H1 (cell line): ENCODE measurements around the gene PLA2G4D. TPM values are rescaled to one million over a fixed set of nuclear protein-coding genes. Genes with fewer than 3 reads are reported as not detected.

ENCODE experiments used
- CTCF ChIA-PET: fragments of 300-600 bp; sonication (Branson Sonifier 250); formaldehyde crosslinking; loops from one replicate; lab custom pipeline; 2021; ENCODE audit not compliant: partially characterized antibody; lab: Charles Lee
- POLR2A ChIA-PET: fragments of 300-600 bp; sonication (Branson Sonifier 250); formaldehyde crosslinking; loops from one replicate; lab custom pipeline; 2021; ENCODE audit warnings: inconsistent platforms; ENCODE audit not compliant: partially characterized antibody; lab: Charles Lee
- DNase-seq, 2 experiments: peaks; one replicate each; pipeline versions ENCODE4 v3.0.0 to v3.0.0-alpha.2; 2010 to 2022; ENCODE audit warnings: low spot score in 2 of 2, low read depth in 1 of 2, mixed read lengths in 1 of 2
- FAIRE-seq: peaks from 2 replicates; lab custom pipeline; 2011; peaks lifted over from hg19 to GRCh38; lab: Jason Lieb, UNC
- H2AFZ ChIP-seq: 2 replicates; pipeline ENCODE4 v1.8.1; 2012; ENCODE audit warnings: low read length, inconsistent platforms
- H2AK5ac ChIP-seq: 2 replicates; pipeline ENCODE4 v1.6.1; 2013; ENCODE audit warnings: low read depth, low read length
- H2BK120ac ChIP-seq: replicated peaks from 2 replicates; pipeline ENCODE3; 2013; ENCODE audit warnings: low read depth, low read length, inconsistent platforms
- H2BK12ac ChIP-seq: 2 replicates; pipeline ENCODE4 v1.6.1; 2013; ENCODE audit warnings: low read depth, low read length
- H2BK15ac ChIP-seq: 2 replicates; pipeline ENCODE4 v1.6.1; 2013; ENCODE audit warnings: low read length
- H2BK20ac ChIP-seq: 2 replicates; pipeline ENCODE4 v1.6.1; 2013; ENCODE audit warnings: low read length
- H2BK5ac ChIP-seq: 2 replicates; pipeline ENCODE4 v1.6.1; 2013; ENCODE audit warnings: low read depth, low read length
- H3K14ac ChIP-seq: 2 replicates; pipeline ENCODE4 v1.6.1; 2013; ENCODE audit warnings: inconsistent platforms; ENCODE audit not compliant: insufficient read length
- H3K18ac ChIP-seq: 2 replicates; pipeline ENCODE4 v1.6.1; 2013; ENCODE audit warnings: low read length; ENCODE audit errors: extremely low read depth
- H3K23ac ChIP-seq: 2 replicates; pipeline ENCODE4 v1.6.1; 2013; ENCODE audit warnings: inconsistent platforms; ENCODE audit not compliant: insufficient read length
- H3K23me2 ChIP-seq: 2 replicates; pipeline ENCODE4 v1.6.1; 2013; ENCODE audit warnings: low read depth, low read length
- H3K27ac ChIP-seq: 2 replicates; pipeline ENCODE4 v1.6.1; 2011; ENCODE audit warnings: low read depth, low read length, inconsistent platforms
- H3K27me3 ChIP-seq, 4 experiments: replicated peaks in 1 of 4; 1 replicate in 1 of 4; 2 replicates in 3 of 4; pipeline versions ENCODE4 v1.6.1 to v1.8.1; 2011 to 2013; ENCODE audit warnings: low read length in 3 of 4, mild to moderate bottlenecking in 3 of 4, inconsistent platforms in 2 of 4, mixed read lengths in 2 of 4, moderate library complexity in 1 of 4; ENCODE audit not compliant: control insufficient read depth in 3 of 4, insufficient read depth in 3 of 4; ENCODE audit errors: extremely low read depth in 1 of 4
- H3K36me3 ChIP-seq, 4 experiments: 2 replicates each; pipeline versions ENCODE4 v1.6.1 to v1.8.1; 2011 to 2013; ENCODE audit warnings: mild to moderate bottlenecking in 4 of 4, low read length in 3 of 4, moderate library complexity in 2 of 4, control low read depth in 1 of 4, inconsistent platforms in 1 of 4; ENCODE audit not compliant: insufficient read depth in 4 of 4, control insufficient read depth in 2 of 4
- H3K4ac ChIP-seq: replicated peaks from 2 replicates; pipeline ENCODE3; 2013; ENCODE audit warnings: low read length, low read depth, mixed read lengths, inconsistent platforms; ENCODE audit not compliant: insufficient read length
- H3K4me1 ChIP-seq, 4 experiments: replicated peaks in 1 of 4; 1 replicate in 1 of 4; 2 replicates in 3 of 4; pipeline versions ENCODE4 v1.6.1 to v1.8.1; 2011 to 2013; ENCODE audit warnings: low read length in 3 of 4, inconsistent platforms in 2 of 4, mixed read lengths in 1 of 4; ENCODE audit not compliant: insufficient read depth in 4 of 4, control insufficient read depth in 3 of 4
- H3K4me2 ChIP-seq, 2 experiments: 2 replicates each; pipeline versions ENCODE4 v1.6.1 to v1.8.1; 2011 to 2013; ENCODE audit warnings: low read depth in 2 of 2, low read length in 2 of 2, control low read depth in 1 of 2, inconsistent platforms in 1 of 2, mild to moderate bottlenecking in 1 of 2; ENCODE audit not compliant: insufficient read depth in 1 of 2
- H3K4me3 ChIP-seq, 4 experiments: fragments of 200-600, 300-600 bp in 1 of 4; sonication (generic), shearing (Covaris generic), sonication (Bioruptor Twin) in 1 of 4; 2 replicates each; pipeline versions ENCODE4 v1.5.1 to v1.8.1; 2011 to 2016; ENCODE audit warnings: low read length in 4 of 4, low read depth in 3 of 4, control low read depth in 2 of 4, inconsistent platforms in 2 of 4, mild to moderate bottlenecking in 2 of 4, mixed read lengths in 1 of 4, moderate library complexity in 1 of 4; ENCODE audit not compliant: insufficient read depth in 2 of 4; ENCODE audit errors: extremely low read depth in 1 of 4
- H3K56ac ChIP-seq: replicated peaks from 2 replicates; pipeline ENCODE3; 2013; ENCODE audit warnings: low read depth, mild to moderate bottlenecking, mixed read lengths, low read length, inconsistent platforms; ENCODE audit not compliant: insufficient read length
- H3K79me1 ChIP-seq: 2 replicates; pipeline ENCODE4 v1.6.1; 2013; ENCODE audit warnings: low read depth, low read length, control low read depth
- H3K79me2 ChIP-seq, 2 experiments: 2 replicates each; pipeline versions ENCODE4 v1.6.1 to v1.8.1; 2012 to 2013; ENCODE audit warnings: low read length in 2 of 2, mild to moderate bottlenecking in 2 of 2, inconsistent platforms in 1 of 2; ENCODE audit not compliant: insufficient read depth in 2 of 2, control insufficient read depth in 1 of 2
- H3K9ac ChIP-seq, 4 experiments: replicated peaks in 1 of 4; 1 replicate in 1 of 4; 2 replicates in 3 of 4; pipeline versions ENCODE4 v1.6.1 to v1.8.1; 2011 to 2013; ENCODE audit warnings: low read depth in 3 of 4, low read length in 3 of 4, control low read depth in 2 of 4, mild to moderate bottlenecking in 2 of 4, moderate library complexity in 2 of 4, inconsistent platforms in 1 of 4; ENCODE audit errors: extremely low read depth in 1 of 4
- H3K9me3 ChIP-seq, 2 experiments: 2 replicates each; pipeline versions ENCODE4 v1.6.1 to v1.8.1; 2012 to 2013; ENCODE audit warnings: mild to moderate bottlenecking in 2 of 2, moderate library complexity in 2 of 2, control low read depth in 1 of 2, inconsistent platforms in 1 of 2, low read depth in 1 of 2, low read length in 1 of 2, mixed read lengths in 1 of 2; ENCODE audit not compliant: insufficient read depth in 2 of 2
- H4K20me1 ChIP-seq, 2 experiments: replicated peaks in 1 of 2; 2 replicates each; pipeline versions ENCODE3 to v1.8.1; 2011 to 2013; ENCODE audit warnings: inconsistent platforms in 2 of 2, low read length in 2 of 2, mild to moderate bottlenecking in 1 of 2; ENCODE audit not compliant: insufficient read depth in 2 of 2, control insufficient read depth in 1 of 2
- H4K5ac ChIP-seq: 2 replicates; pipeline ENCODE4 v1.6.1; 2013; ENCODE audit warnings: low read length, low read depth, mixed read lengths, inconsistent platforms; ENCODE audit not compliant: insufficient read length
- H4K8ac ChIP-seq: 2 replicates; pipeline ENCODE4 v1.8.0; 2013; ENCODE audit warnings: mild to moderate bottlenecking, moderate library complexity, low read length, inconsistent platforms; ENCODE audit not compliant: insufficient read depth; ENCODE audit errors: extremely low read depth
- H4K91ac ChIP-seq: replicated peaks from 2 replicates; pipeline ENCODE3; 2013; ENCODE audit warnings: low read length, mixed read lengths, inconsistent platforms; ENCODE audit not compliant: insufficient read length
- CBX8 ChIP-seq: fragments of 300-800, 300-1000 bp; sonication (generic); IDR thresholded peaks from 2 replicates; pipeline ENCODE4 v1.7.1; 2016; ENCODE audit warnings: low read depth, low read length, borderline replicate concordance
- CTCF ChIP-seq, 3 experiments: IDR thresholded peaks; 1 replicate in 2 of 3; 2 replicates in 1 of 3; pipeline versions ENCODE4 v1.5.1 to v1.6.1; 2011; ENCODE audit warnings: low read length in 3 of 3, mild to moderate bottlenecking in 3 of 3, inconsistent platforms in 2 of 3, low read depth in 1 of 3, moderate library complexity in 1 of 3; ENCODE audit not compliant: insufficient read depth in 1 of 3; ENCODE audit errors: control extremely low read depth in 1 of 3
- GABPA ChIP-seq: IDR thresholded peaks from 2 replicates; pipeline ENCODE4 v1.6.1; 2011; ENCODE audit warnings: mild to moderate bottlenecking, low read length, moderate library complexity, borderline replicate concordance; ENCODE audit not compliant: insufficient read depth
- GTF2F1 ChIP-seq: IDR thresholded peaks from 2 replicates; pipeline ENCODE4 v1.6.1; 2012; ENCODE audit warnings: low read depth, low read length, improper control_type of control experiment, borderline replicate concordance
- KDM5A ChIP-seq: fragments of 200-600 bp; IDR thresholded peaks from 2 replicates; pipeline ENCODE4 v1.7.1; 2012; ENCODE audit warnings: mild to moderate bottlenecking, low read length, inconsistent platforms, mixed read lengths
- MAX ChIP-seq: IDR thresholded peaks from 2 replicates; pipeline ENCODE4 v1.6.1; 2012; ENCODE audit warnings: inconsistent platforms
- POLR2A ChIP-seq, 2 experiments: IDR thresholded peaks; 1 replicate in 1 of 2; 2 replicates in 1 of 2; pipeline ENCODE4 v1.6.1; 2011; ENCODE audit warnings: low read depth in 2 of 2, low read length in 2 of 2, mild to moderate bottlenecking in 2 of 2; ENCODE audit errors: control extremely low read depth in 1 of 2
- SAP30 ChIP-seq: fragments of 300-600 bp; sonication (generic); IDR thresholded peaks from 2 replicates; pipeline ENCODE4 v1.7.1; 2012; ENCODE audit warnings: low read length, moderate library complexity, mild to moderate bottlenecking, inconsistent platforms; ENCODE audit not compliant: insufficient read depth, insufficient replicate concordance
- USF2 ChIP-seq: IDR thresholded peaks from 2 replicates; pipeline ENCODE4 v1.6.1; 2011; ENCODE audit warnings: low read length, improper control_type of control experiment
- WGBS, 2 experiments: shearing (Covaris generic) in 1 of 2; methylation state at CpG; one replicate each; pipeline versions ENCODE4 v1.1.6 to v1.1.7; 2013 to 2015; ENCODE audit warnings: low lambda C conversion rate in 2 of 2, mixed read lengths in 2 of 2, inconsistent platforms in 1 of 2, low coverage in 1 of 2, missing lambda C conversion rate in 1 of 2; ENCODE audit not compliant: insufficient replicate concordance in 2 of 2, insufficient coverage in 1 of 2, insufficient read length in 1 of 2; ENCODE audit errors: extremely low coverage in 1 of 2, missing lambda C conversion rate in 1 of 2; 5-methylcytosine and 5-hydroxymethylcytosine counted together
- polyA plus RNA-seq, 7 experiments: library from polyadenylated mRNA; depleted of rRNA in 3 of 7; stranded (reverse) in 5 of 7; unstranded in 2 of 7; fragments of >200 nt in 5 of 7; fragments of 200-250 nt in 2 of 7; gene quantifications; 1 replicate in 5 of 7; 2 replicates in 1 of 7; 4 replicates in 1 of 7; pipeline versions ENCODE4 v1.2.1 to v1.2.3, GENCODE V29; 2011 to 2013; ENCODE audit warnings: missing spikeins in 2 of 7, mixed read lengths in 2 of 7
- total RNA-seq: library from RNA; stranded (reverse); fragmentation: NEBNext Ultra II Directional; extraction: Animal tissue kit (Norgen Biotek cat#: 25700); gene quantifications from 2 replicates; pipeline ENCODE4 v1.2.1, GENCODE V29; 2021

Gene PLA2G4D
- total and polyA plus RNA-seq, 2 of the 8 experiments (the other 6 are each of a cell fraction or from before 2014, with no cell fraction given) = 0.07 to 0.18 TPM

GRCh38 chr15:42131006-42131405 lies 36.6 kb upstream of the PLA2G4D start:
- H2BK120ac ChIP-seq = no peak overlapping the region
- H3K4ac ChIP-seq = no peak overlapping the region
- no peaks in the 10 kb centered on the region for H3K79me2 ChIP-seq
- no peak overlapping the region for H2BK15ac ChIP-seq
- DNase-seq (no peak), FAIRE-seq (no peak)
- H2AK5ac ChIP-seq = no peak overlapping the region
- H4K91ac ChIP-seq = no peak overlapping the region
- peaks cover 0 to 7% (median 4%) of the 10 kb centered on the region in 4 experiments; a peak in 3 of 7 replicates for H3K4me1 ChIP-seq
- no peak overlapping the region for H3K23ac ChIP-seq
- H2AFZ ChIP-seq = no peak overlapping the region
- ChIA-PET POLR2A (interaction anchor here (0.7 kb wide), 1 partner anchor 68 kb away, joined by 3 read pairs; no protein-coding TSS in a partner anchor), CTCF (interaction anchor here (1.0 to 22.6 kb wide), 9 partner anchors 8 to 141 kb away, joined by 3 to 416 read pairs (median 8); no protein-coding TSS in a partner anchor)
- H3K4me3 ChIP-seq = no peak overlapping the region
- H3K18ac ChIP-seq = no peak overlapping the region
- no peak overlapping the region for H2BK20ac ChIP-seq
- no peak overlapping the region for H3K14ac ChIP-seq
- no peak overlapping the region for H3K9ac ChIP-seq
- no peak overlapping the region for H2BK12ac ChIP-seq
- no peaks in the 10 kb centered on the region for H3K36me3 ChIP-seq
- H2BK5ac ChIP-seq = no peak overlapping the region
- no peak overlapping the region for H3K56ac ChIP-seq
- H3K9me3 ChIP-seq = no peaks in the 10 kb centered on the region
- no peak overlapping the region for H3K27ac ChIP-seq
- H4K5ac ChIP-seq = no peak overlapping the region
- no peaks in the 10 kb centered on the region for H3K27me3 ChIP-seq
- no peaks in the 10 kb centered on the region for H3K23me2 ChIP-seq
- H3K4me2 ChIP-seq = no peak overlapping the region
- 92% methylated on average over 1 of the region's 1 CpG; no CpG with 5 or more reads in 1 of the 2 experiments for WGBS, 2 experiments
- H4K20me1 ChIP-seq = no peaks in the 10 kb centered on the region
- H3K79me1 ChIP-seq = no peaks in the 10 kb centered on the region
- no peak overlapping the region for H4K8ac ChIP-seq
- TF ChIP-seq KDM5A (no peak), USF2 (no peak), POLR2A (IDR thresholded peaks at IDR 0.05; ENCODE audit: control extremely low read depth in 1 of 2, low read depth in 2 of 2, low read length in 2 of 2) (no peak), GABPA (no peak), CTCF (IDR thresholded peaks at IDR 0.05; ENCODE audit: control extremely low read depth in 1 of 3, insufficient read depth in 1 of 3, low read depth in 1 of 3, low read length in 3 of 3) (no peak), GTF2F1 (no peak), SAP30 (no peak), MAX (no peak), CBX8 (no peak)
